Heart left ventricle (tissue), 16 donors: ENCODE measurements around the gene TMEM174. TPM values are rescaled to one million over a fixed set of nuclear protein-coding genes. Genes with fewer than 3 reads are reported as not detected.

Experiments
- ATAC-seq, 4 donors: fragments of 200-7000 bp; cut with Tn5 transposase; one replicate each; pipeline ENCODE4 v1.9.1; 2020 to 2022; ENCODE audit warnings: moderate library complexity in 4 of 4, mild to moderate bottlenecking in 3 of 4, moderate number of reproducible peaks in 1 of 4
- DNase-seq, 5 donors: peaks; one replicate each; pipeline ENCODE4 v3.0.0-alpha.2; 2020
- H3K27ac ChIP-seq, 12 donors: fragments of 200-600 bp; sonication (generic) in 4 of 12; one replicate each; pipeline versions ENCODE4 v1.5.0 to v1.8.0; 2016 to 2022; ENCODE audit warnings: mild to moderate bottlenecking in 2 of 12
- H3K27me3 ChIP-seq, 9 donors: fragments of 200-600 bp; sonication (generic) in 2 of 9; one replicate each; pipeline versions ENCODE4 v1.5.1 to v1.8.0; 2016 to 2022; ENCODE audit warnings: mild to moderate bottlenecking in 3 of 9
- H3K36me3 ChIP-seq, 9 donors: fragments of 200-600 bp; sonication (generic) in 2 of 9; one replicate each; pipeline versions ENCODE4 v1.5.0 to v1.8.0; 2018 to 2022; ENCODE audit warnings: mild to moderate bottlenecking in 2 of 9
- H3K4me1 ChIP-seq, 12 donors: fragments of 200-600 bp; sonication (generic) in 4 of 12; one replicate each; pipeline versions ENCODE4 v1.5.0 to v1.8.0; 2016 to 2022; ENCODE audit warnings: mild to moderate bottlenecking in 3 of 12
- H3K4me3 ChIP-seq, 12 donors: fragments of 200-600 bp; sonication (generic) in 4 of 12; one replicate each; pipeline versions ENCODE4 v1.5.0 to v1.8.0; 2017 to 2022; ENCODE audit warnings: mild to moderate bottlenecking in 9 of 12, moderate library complexity in 4 of 12
- H3K9me3 ChIP-seq, 12 donors: fragments of 200-600 bp; sonication (generic) in 4 of 12; one replicate each; pipeline versions ENCODE4 v1.5.0 to v1.8.0; 2016 to 2022; ENCODE audit warnings: mild to moderate bottlenecking in 1 of 12
- CTCF ChIP-seq, 12 donors: fragments of 200-600 bp; sonication (generic) in 4 of 12; IDR thresholded peaks; one replicate each; pipeline versions ENCODE4 v1.5.0 to v1.8.0; 2018 to 2022; ENCODE audit warnings: antibody characterized with exemption in 12 of 12, mild to moderate bottlenecking in 5 of 12
- POLR2A ChIP-seq, 2 donors: fragments of 450-650 bp; IDR thresholded peaks; one replicate each; pipeline ENCODE4 v1.6.1; 2017; ENCODE audit warnings: antibody characterized with exemption in 2 of 2, mild to moderate bottlenecking in 2 of 2, moderate library complexity in 2 of 2
- WGBS, 4 donors: extraction: QIAGEN DNeasy Blood & Tissue Kit in 2 of 4; methylation state at CpG; one replicate each; pipeline versions ENCODE4 v1.1.5 to v1.1.7; 2013 to 2018; 5-methylcytosine and 5-hydroxymethylcytosine counted together
- intact Hi-C, 10 donors: fragments of 100-400 bp; cut with DNase I; formaldehyde crosslinking; loops; one replicate each; pipeline versions ENCODE4 v1.11.1 to v1.14.2; 2022
- polyA plus RNA-seq, 2 donors: library from polyadenylated mRNA; stranded (reverse); fragments of 200-250 nt; gene quantifications; one replicate each; pipeline ENCODE4 v1.2.3, GENCODE V29; 2013
- total RNA-seq, 9 donors: library from RNA; depleted of rRNA in 2 of 9; stranded (reverse); fragments of >200 nt in 2 of 9; fragmentation: NEBNext Ultra II Directional in 3 of 9; extraction: Animal tissue kit (Norgen Biotek cat#: 25700) in 3 of 9; gene quantifications; one replicate each; pipeline versions ENCODE4 v1.1.0 to v1.2.4, GENCODE V29; 2016 to 2023
- donor health status: ischemic (EF 13 %, LVEDD 7.1; RV severe dilation, severe dysfunction).
- donor health status: healthy with polysubstance abuse.
- donor health status: DM: no; HTN: yes; CAD: no.
- donor health status: DM: no; HTN: no; CAD: no.
- donor health status: ischemic (EF 25% LVEDD 6.9; RV normal size, moderate dysfunction).
- donor health status: ischemic (EF 25% LVEDD 5.7; RV mildly dilated, moderate dysfunction).
- donor health status: healthy.
- donor health status: DM: yes; HTN: yes; CAD: no.
- donor health status: ischemic (EF 35%, LVEDD 5.7; RV mildly dilated, moderate dysfunction).
- donor health status: nonischemic (EF 11% LVEDD 7.7; RV severe dilation, severe dysfunction).
- donor health status: DM: yes; HTN: yes; CAD: no.
- donor health status: PGD.
- donor health status: ischemic (EF 29% LVEDD 5.4; RV normal size, mild dysfunction).
- donor health status: nonischemic (EF 23%, LVEDD 6.1; RV moderate dilation, normal function).

TMEM174 gene
- total and polyA plus RNA-seq, 11 donors = not detected

- intact Hi-C loops = no loop called here
- ATAC-seq (no peak), DNase-seq (no peak)
- Histone ChIP-seq H3K36me3 (no peaks in the 10 kb centered on the region), H3K4me3 (no peak overlapping the region), H3K27ac (no peak overlapping the region), H3K9me3 (no peaks in the 10 kb centered on the region), H3K4me1 (peaks cover 0 to 7% (median 2%) of the 10 kb centered on the region in 12 donors), H3K27me3 (peaks cover 0 to 29% (median 8%) of the 10 kb centered on the region in 9 donors)
- WGBS, 4 donors = 81 to 87% (median 86%) methylated on average over 3 of the region's 3 CpGs
- TF ChIP-seq CTCF (IDR thresholded peaks at IDR 0.05) (no peak), POLR2A (IDR thresholded peaks at IDR 0.05) (no peak)
Observed at GRCh38 chr5:73198833-73199592, 26.0 kb downstream of the TMEM174 start.

GRCh38 chr5:73199671-73200070, 26.7 kb downstream of the TMEM174 start:
- Histone ChIP-seq H3K4me1 (peaks cover 0 to 7% (median 2%) of the 10 kb centered on the region in 12 donors), H3K4me3 (no peak overlapping the region), H3K36me3 (no peaks in the 10 kb centered on the region), H3K9me3 (no peaks in the 10 kb centered on the region), H3K27ac (no peak overlapping the region), H3K27me3 (peaks cover 0 to 32% (median 8%) of the 10 kb centered on the region in 9 donors)
- no peak for TF ChIP-seq POLR2A (IDR thresholded peaks at IDR 0.05)
- no peak for TF ChIP-seq CTCF (IDR thresholded peaks at IDR 0.05)
- WGBS, 4 donors = 85 to 91% (median 88%) methylated on average over 5 of the region's 5 CpGs
- intact Hi-C loops = loop anchor here in 5 of 10 donors (5.0 to 10.0 kb wide), 3 partner anchors 105 to 117 kb away; no protein-coding TSS in a partner anchor
- DNase-seq = no peak
- ATAC-seq = no peak

- Histone ChIP-seq H3K9me3 (no peaks in the 10 kb centered on the region), H3K27me3 (peaks cover 0 to 43% (median 15%) of the 10 kb centered on the region in 9 donors), H3K4me1 (peaks cover 0 to 7% (median 2%) of the 10 kb centered on the region in 12 donors), H3K4me3 (no peak overlapping the region), H3K27ac (no peak overlapping the region), H3K36me3 (no peaks in the 10 kb centered on the region)
- peak; percentile 46 to 81 (median 69) for DNase-seq
- ATAC-seq = peak; percentile 64 to 89 (median 78)
- intact Hi-C loops = loop anchor here in 5 of 10 donors (5.0 to 10.0 kb wide), 3 partner anchors 107 to 120 kb away; no protein-coding TSS in a partner anchor
- 25 to 35% (median 29%) methylated on average over 27 to 34 of the region's 34 CpGs for WGBS, 4 donors
- TF ChIP-seq CTCF (IDR thresholded peaks at IDR 0.05) = peak; percentile 47 to 72 (median 65)
- no peak for TF ChIP-seq POLR2A (IDR thresholded peaks at IDR 0.05)
Observed at GRCh38 chr5:73201547-73202513, 28.8 kb downstream of the TMEM174 start.
